NB4 (cell line): ENCODE measurements around the gene DUSP16.

ENCODE experiments used
- CTCF ChIP-seq: IDR thresholded peaks from one replicate; pipeline ENCODE4 v1.5.1; 2012; ENCODE audit warnings: low read depth, low read length
- MAX ChIP-seq: IDR thresholded peaks from 2 replicates; pipeline ENCODE4 v1.6.1; 2011; ENCODE audit warnings: low read depth, low read length
- MYC ChIP-seq: IDR thresholded peaks from 2 replicates; pipeline ENCODE4 v1.6.1; 2011; ENCODE audit warnings: low read depth, low read length
- POLR2A ChIP-seq: IDR thresholded peaks from 2 replicates; pipeline ENCODE4 v1.6.1; 2011; ENCODE audit warnings: mild to moderate bottlenecking; ENCODE audit not compliant: insufficient read length; ENCODE audit errors: extremely low read depth

- no peak for TF ChIP-seq POLR2A
- no peak for TF ChIP-seq CTCF
- no peak for TF ChIP-seq MAX
- TF ChIP-seq MYC, result no peak
These were observed 95.4 kb downstream of the DUSP16 start for GRCh38 chr12:12467264-12467663.
